CD4-positive, alpha-beta T cell treated with Interleukin-15 for 4 hours (primary cell): Measurements from ENCODE around the gene SHKBP1.

Experiments used
- DNase-seq: peaks from one replicate; pipeline ENCODE4 v3.0.0-alpha.2; 2020; ENCODE audit warnings: low spot score

The SHKBP1 gene

DNA sequence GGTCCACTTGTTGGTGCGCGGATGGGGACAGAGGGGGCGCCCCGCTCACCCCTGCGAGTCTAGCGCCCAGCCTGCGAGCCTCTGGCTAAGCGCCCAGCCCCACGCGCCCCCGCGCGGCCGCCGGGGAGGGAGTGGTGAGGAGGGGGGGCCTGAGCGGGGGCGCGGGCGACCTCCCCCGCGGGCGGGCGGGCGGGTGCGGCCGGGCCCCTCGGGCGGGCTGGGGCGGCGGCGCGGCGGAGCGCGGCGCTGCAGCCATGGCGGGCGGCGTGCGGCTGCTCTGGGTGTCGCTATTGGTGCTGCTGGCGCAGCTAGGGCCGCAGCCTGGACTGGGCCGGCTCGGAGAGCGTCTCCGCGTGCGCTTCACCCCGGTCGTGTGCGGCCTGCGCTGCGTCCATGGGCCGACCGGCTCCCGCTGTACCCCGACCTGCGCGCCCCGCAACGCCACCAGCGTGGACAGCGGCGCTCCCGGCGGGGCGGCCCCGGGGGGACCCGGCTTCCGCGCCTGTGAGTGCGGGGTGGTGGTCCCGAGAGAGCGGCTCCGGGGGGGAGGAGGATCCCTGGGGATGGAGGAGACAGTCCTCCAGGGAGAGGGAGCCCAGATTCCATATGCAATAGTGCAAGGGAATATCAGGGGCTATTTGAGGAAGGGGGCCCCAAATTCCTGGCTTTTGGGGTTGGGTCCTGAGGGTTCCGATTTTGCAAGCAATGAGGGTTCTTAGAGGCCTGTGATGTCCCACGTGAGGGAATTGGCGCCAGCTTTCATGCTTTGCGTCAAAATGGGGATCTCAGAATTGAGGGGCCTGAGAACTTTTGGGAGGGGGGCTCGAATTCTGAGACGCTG is 24.7 kb downstream of the SHKBP1 start, which contains the start of gene LTBP4:
TSS of gene LTBP4 (plus strand) at position 236 of the 841 bp plus-strand sequence. CDS start at position 255, 19 bp downstream.
- peak; percentile 22 for DNase-seq

GRCh38 chr19:40603071-40603388 is 26.4 kb downstream of the SHKBP1 start:
- DNase-seq, result no peak

GRCh38 chr19:40603389-40604170 is 26.9 kb downstream of the SHKBP1 start:
- DNase-seq, result peak; percentile 98

- no peak for DNase-seq
These were observed 27.5 kb downstream of the SHKBP1 start for GRCh38 chr19:40604171-40604646.

- no peak for DNase-seq
These were observed 28.1 kb downstream of the SHKBP1 start for GRCh38 chr19:40604647-40605215.

DNA sequence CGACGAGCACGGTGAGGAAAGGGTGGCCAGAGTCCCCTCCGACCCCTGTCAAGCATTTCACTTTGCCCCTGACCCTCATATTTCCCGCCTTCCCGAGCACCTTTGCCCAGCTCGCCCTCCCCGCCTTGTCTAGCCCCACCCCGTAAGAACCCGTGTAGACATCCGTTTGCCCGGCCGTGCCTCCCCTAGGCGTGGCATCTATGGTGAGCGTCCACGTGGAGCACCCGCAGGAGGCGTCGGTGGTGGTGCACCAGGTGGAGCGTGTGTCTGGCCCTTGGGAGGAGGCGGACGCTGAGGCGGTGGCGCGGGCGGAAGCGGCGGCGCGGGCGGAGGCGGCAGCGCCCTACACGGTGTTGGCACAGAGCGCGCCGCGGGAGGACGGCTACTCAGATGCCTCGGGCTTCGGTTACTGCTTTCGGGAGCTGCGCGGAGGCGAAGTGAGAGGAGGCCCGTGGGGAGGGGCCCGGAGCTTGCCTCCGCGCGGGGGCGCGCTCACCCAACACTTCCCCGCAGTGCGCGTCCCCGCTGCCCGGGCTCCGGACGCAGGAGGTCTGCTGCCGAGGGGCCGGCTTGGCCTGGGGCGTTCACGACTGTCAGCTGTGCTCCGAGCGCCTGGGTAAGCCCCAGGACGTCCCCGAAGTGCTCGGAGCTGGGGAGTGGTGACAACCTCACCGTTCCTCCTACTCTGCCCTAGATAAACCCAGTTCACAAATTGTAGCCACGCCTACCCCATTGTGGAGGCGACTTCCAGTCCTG is 28.7 kb downstream of the SHKBP1 start:
- DNase-seq, result peak; percentile 85

DNA sequence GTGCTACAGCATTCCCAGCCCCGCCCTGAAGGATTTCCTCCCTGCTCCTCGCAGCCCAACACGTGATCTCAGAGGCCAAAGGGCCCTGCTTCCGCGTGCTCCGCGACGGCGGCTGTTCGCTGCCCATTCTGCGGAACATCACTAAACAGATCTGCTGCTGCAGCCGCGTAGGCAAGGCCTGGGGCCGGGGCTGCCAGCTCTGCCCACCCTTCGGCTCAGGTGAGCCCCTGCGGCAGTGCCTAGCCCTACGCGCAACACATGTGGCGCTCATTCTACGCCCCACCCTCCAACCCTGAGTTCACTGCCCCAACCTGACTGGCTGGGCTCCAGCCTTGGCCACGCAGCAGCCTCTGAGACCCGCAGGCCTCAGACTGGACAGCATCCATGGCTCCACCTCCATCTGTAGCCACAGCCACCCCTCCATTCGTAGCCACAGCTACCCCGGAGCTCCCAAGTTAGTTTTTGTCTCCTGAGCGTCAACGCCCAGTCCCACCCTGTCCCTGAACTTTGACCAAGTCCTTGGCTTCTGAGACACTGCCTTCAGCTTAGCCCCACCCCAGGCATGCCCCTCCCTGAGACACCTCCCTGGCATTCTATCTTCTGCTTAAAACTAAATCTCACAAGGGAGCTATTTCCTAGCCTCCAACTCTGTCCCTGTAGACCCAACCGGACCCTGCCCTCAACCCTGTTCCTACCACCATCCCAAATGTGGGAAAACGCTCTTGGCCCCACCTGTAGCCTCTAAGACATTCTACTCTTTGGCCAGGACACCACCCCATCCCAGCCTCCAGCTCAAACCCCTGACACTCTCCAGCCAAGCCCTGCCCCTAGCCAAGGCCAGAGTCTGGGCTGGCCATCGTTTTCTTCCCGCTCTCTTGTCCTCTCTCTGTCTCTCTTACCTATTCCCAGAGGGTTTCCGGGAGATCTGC is 30.9 kb downstream of the SHKBP1 start:
- DNase-seq, result no peak

DNA sequence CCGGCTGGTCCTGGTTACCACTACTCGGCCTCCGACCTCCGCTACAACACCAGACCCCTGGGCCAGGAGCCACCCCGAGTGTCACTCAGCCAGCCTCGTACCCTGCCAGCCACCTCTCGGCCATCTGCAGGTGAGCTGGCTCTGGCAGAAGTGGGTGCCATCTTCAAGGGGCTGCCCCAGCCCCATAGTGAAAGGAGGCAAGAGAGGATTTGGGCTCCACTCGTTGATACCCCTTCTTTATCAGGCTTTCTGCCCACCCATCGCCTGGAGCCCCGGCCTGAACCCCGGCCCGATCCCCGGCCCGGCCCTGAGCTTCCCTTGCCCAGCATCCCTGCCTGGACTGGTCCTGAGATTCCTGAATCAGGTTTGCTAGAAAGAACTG is 31.6 kb downstream of the SHKBP1 start:
- no peak for DNase-seq

DNA sequence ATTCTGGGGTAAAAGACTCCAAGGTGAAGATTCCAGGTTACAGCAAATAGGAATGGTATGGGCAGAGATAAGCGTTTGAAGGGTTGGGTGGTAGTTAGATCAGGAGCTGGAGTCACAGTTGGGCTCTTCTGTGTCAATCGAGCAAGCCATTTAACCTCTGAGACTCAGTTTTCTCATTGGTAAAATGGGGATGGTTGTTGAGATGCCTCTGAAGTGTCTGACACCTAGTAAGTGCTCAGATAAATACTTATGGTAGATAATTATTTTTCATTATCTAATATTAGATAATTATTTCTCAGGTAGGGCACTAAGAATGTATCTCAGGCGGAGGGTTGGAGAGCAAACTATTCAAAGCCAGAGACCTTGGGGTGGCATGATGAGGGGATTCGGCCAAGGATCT is 32.3 kb downstream of the SHKBP1 start:
- DNase-seq, result no peak

- DNase-seq, result peak; percentile 87
These were observed 33.1 kb downstream of the SHKBP1 start for GRCh38 chr19:40609561-40610395.

GRCh38 chr19:40610396-40611064 is 33.9 kb downstream of the SHKBP1 start:
- peak; percentile 53 for DNase-seq

- peak; percentile 36 for DNase-seq
These were observed 34.4 kb downstream of the SHKBP1 start for GRCh38 chr19:40611096-40611495.

- DNase-seq, result no peak
These were observed 35.4 kb downstream of the SHKBP1 start for GRCh38 chr19:40611900-40612698.

DNA sequence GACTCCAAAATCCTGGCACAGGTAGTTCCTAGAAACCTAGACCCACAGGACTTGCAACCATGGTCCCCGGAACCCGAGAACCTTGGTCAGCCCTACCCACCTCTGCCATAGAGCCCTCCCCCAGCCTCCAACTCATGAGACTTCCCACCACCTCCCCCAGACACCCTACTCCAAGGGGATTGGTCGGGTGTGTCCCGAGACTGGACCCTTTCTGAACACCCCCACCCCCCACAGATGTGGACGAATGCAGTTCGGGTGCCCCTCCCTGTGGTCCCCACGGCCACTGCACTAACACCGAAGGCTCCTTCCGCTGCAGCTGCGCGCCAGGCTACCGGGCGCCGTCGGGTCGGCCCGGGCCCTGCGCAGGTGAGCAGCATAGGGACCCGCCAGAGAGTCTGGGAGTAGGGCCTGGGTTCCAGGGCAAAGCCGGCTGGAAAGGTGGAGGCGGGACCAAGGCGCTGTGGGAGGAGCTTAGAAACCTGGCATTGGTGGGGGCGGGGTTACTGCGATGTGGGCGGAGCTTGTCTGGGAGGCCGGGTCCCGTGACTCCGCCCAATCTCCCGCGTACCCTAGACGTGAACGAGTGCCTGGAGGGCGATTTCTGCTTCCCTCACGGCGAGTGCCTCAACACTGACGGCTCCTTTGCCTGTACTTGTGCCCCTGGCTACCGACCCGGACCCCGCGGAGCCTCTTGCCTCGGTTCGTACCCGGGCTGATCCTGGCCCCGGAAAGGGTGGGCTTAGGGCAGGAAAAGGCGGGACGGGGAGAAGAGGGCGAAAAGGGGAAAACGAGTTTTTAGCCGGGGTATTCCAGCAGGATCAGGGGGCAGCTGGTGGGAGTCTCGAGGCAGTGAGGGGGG is 36.4 kb downstream of the SHKBP1 start:
- DNase-seq, result peak; percentile 51

- peak; percentile 78 for DNase-seq
These were observed 37.3 kb downstream of the SHKBP1 start for GRCh38 chr19:40613690-40614621.

DNA sequence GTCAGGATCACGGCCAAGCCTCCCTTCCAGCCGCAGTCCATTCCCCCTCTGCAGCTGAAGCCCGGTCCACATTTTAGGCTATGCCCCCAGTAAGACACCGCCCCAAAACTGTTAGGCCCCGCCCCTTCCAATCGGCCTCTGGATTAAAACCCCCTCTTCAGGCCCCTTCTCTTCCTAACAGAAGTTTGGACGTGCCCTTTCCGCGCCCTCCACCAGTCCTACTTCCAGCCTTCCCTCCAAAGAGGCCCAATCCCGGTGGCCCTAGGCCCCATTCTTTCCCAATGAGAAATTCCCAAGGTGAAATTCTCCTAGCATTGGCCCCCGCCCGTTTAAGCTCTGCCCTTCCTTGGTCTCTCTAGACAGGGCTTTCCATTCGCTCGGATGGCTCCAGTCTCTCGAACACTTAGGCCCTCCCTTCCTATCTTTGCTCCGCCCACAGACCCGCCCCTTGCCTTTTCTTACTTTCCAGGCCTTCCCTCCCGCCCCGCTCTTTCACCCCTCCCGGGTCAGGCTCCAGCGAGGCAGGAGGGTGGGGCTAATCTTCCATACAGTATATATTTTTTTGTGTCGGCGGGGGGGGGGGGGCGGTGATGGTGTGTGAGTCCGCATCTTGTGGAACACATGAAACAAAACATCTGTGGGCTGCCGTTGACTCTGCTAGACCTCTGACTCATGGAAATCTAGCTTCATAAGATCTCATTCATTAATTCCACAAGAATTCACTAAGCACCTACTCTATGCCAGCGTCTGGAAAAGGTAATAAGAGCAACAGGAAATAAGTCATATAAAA is 38.1 kb downstream of the SHKBP1 start:
- peak; percentile 85 for DNase-seq
